GM19099 (cell line): ENCODE data around the gene KCNIP1.

Experiments used
- POLR2A ChIP-seq: IDR thresholded peaks from 3 replicates; pipeline ENCODE4 v1.6.1; 2011; ENCODE audit warnings: low read depth; ENCODE audit not compliant: insufficient read length; ENCODE audit errors: extremely low read depth

KCNIP1 gene

DNA sequence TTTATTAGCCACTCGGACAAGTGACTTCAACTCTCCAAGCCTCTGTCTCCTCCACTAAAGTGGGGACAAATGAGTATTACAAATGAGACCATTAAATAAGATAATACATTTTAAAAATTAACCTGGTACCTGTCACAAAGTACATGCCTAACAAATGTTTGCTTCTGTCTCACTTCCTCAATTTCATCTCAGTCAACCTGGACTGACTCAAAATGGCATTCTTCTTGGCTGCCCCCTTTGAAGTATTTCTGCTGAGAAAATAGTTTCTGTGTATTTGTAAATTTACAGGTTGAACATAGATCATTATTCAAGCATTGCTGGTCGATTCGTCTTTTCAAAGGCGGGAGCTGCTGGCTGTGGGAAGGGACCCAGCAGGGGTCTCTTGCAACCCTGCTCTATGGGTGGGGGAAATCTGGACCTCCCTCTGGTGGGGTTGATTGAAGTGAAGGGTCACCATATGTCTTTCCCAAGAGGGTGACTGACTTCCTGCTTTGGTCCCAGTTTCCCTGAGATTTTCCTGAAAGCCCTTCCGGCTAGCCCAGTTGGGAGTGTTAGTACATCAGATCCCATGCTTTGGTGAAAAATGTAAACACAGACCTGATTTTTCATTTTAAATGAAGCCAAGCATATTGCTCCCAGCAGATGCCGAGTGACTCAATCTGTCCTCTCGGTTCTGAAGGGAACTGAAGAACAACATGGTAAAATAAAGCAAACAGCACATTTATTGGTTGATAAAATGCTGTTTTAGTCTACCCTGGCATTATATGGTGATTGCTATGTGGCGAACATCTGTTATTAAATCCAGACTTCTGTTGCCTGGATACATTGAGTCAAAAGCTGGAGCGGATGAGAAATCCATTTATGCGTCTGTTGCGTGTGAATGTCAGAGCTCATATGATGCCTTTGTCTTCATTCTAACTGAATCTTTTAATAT lies 73.0 kb downstream of the KCNIP1 start:
- TF ChIP-seq POLR2A = no peak

DNA sequence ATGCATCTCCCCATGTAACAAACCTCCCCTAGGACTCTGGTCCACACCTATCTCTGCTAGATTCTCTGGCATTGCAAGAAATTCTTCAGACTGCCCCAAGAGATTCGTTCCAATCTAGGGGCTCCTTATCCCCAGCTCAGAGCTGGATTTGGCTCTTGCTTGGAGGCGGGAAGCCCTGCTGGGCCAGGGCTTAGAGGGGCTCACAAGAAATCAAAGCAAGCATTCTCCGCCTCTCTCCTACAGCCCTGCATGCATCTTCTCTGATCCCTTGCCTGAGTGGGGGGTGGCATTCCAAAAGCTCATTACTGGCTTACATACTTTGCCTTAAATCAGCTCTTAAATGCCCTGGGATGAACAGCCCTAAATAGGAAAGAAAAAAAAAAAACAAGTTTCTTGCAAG lies 75.8 kb downstream of the KCNIP1 start:
- TF ChIP-seq POLR2A = no peak

DNA sequence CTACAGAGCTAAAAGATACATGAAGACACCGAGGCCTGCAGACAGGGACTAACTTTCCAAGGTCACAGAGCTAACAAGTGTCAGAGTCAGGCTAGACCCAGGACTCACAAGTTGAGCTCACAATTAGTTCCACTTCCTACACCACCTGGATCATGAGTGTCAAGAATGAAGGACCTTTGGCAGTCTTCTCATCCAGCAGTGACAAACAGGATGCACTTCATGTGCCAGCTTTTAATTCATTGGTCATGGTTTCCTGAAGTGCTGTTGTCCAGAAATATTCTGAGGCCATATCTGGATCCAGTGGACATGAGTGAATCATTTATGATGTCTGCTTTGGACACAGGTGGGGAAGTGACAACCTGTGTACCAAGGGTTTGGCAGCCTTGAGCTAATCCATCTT lies 77.4 kb downstream of the KCNIP1 start:
- no peak for TF ChIP-seq POLR2A

DNA sequence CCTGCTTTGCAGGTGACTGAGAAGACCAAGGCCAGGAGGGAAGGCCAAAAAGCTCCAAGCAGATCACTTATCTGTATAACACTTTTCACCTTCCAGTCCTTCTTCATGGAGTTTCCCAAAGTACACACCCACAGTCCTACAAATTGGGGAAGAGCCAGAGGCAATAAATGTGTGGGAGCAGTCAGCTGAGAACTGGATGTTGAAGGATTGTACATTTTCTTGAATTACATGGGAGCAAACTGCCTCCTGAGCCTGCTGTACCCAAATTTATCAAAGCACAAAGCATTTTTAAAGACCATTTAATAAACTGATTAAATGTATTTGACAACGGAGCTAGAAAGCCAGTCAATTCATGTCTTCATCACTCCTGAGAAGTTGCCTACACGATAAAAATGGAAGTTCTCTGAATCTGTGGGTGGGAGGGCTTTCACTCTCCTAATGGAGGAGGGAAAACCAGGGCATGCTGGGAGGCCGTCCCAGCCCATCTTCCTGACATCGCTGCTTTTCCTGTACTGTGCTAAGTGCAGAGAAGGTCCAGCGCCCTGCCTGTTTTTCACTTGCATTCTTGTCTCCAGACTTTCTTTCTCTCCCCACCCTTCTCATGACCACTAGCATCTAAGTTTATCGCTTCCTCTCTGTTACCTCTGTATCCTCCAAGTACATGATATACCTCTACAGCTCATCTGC lies 79.0 kb downstream of the KCNIP1 start:
- TF ChIP-seq POLR2A = no peak

DNA sequence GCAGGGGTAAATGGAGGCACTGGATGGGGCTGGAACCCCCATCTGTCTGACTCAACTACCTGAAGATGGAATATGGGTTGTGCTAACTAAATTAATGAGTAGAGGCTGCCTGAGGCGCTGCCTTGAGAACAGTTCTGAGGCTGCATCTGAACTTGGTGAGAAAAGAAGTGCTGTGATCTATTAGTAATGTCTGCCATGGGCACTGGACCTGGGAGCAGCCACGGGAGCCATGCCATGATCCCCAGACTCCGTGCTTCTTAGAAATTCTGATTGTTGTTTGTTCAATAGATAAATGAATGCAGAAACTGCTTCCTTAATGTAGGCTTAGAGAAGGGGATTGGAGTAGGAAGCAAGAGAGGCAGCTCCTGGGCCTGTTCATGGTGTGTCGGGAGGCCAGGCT lies 80.2 kb downstream of the KCNIP1 start:
- TF ChIP-seq POLR2A = no peak

DNA sequence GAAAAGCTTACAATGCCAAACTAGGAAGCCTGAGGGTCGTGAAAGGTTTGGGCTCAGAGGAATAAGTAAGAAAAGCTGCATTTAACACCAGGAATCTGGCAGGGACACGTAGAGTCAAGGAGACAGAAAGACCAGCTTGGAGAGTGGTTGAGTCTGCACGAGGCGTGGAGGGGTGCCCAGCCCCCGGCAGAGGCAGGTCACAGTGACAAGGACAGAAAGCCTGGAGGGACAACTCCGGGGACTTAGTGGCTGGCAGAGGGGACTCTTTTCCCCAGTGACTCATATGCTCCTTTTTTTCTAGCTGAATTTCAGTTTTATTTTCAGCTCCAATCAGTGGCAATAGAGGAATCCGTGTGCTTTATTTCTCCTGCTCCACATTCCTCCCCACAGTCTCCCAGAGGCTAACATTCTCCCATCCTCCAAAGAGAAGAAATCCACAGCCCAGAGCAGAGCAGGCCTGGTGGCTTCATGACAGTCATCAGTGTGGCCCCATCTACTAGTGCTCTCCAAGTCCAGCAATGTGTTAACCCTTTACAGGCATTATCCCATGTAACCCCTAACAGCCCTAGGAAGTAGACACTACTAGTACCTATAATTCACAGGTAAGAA lies 80.7 kb downstream of the KCNIP1 start:
- TF ChIP-seq POLR2A = no peak

DNA sequence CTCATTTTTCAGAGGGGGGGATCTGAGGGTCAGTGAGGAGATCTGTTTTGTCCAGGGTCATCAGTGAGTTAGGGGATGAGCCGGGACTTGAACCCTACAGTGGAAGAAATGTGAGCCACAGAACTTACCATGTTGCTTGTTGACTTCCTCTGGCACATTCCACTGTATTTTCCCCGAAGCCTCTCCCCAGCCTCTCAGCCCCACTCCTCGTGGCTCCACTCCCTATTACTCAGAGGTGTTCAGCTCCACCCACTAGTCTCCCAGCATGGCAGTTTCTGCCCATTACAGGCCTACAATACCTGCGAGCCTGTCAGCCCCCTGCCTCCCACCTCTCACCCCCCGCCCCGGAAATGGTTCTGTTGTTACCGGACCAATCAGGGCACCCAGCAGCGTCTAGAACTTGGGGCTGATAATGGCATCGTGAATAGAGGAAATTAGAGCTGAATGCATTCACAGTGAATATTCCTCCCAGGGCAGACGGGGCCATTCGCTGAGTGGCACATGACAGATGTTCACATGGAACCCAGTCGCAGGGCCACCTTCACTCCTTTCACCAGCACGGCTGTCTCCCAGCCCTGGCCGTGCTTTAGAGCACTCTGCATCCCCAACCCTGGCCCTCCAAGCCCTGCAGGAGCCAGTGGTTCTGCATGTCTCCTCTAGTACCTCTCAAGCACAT lies 81.6 kb downstream of the KCNIP1 start:
- no peak for TF ChIP-seq POLR2A

DNA sequence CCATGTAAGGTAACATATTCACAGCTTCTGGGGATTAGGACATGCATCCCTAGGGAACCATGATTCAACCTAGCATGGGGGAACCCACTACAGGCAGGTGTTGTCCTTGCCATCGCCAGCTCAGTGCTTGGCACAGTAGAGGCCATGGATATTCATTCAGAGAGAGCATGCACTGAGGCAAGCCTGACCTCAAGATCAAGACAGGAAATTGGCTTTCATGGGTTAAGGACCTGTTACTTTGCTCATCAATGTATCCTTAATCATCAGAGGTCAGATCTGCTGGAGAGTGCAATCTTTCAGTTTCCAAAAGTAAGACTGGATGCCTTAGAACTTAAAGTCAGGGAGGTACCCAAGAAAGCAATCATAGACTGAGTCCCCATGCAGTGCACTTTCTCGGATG lies 84.0 kb downstream of the KCNIP1 start:
- no peak for TF ChIP-seq POLR2A

DNA sequence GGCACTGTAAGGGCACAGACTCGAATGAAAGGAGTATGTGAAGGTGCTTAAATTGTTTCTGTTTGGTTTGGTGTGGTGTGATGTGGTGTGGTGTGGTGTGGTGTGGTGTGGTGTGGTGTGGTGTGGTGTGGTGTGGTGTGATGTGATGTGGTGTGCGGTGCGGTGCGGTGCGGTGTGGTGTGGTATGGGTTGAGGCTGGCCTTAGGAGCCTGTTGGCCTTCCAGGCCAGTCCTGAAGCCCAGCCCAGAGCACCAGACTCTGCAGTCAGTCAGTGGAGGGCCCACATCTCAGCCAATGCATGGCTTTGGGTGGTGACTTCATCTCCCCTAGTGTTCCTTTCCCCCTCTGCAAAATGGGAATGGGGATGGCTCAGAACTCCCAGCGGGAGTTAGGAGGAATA lies 85.8 kb downstream of the KCNIP1 start:
- TF ChIP-seq POLR2A = no peak

DNA sequence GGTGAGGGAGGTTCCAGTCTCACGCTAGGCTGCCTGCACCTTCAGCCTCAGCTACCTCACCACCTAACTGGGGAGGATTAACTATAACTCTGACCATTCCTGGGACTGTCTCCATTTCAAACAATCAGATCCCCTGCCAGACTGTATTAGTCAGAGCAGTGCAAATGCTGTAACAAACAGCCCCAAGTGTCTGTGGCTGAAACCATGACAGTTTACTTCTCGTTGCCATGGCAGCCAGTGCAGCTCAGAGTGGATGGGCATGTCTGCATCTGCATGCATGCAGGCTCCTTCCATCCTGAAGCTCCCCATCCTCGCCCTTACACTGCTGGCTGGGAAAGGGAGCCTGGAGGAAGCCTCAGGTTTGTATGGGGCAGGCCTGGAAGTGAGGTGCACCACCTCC lies 86.7 kb downstream of the KCNIP1 start:
- TF ChIP-seq POLR2A = no peak

DNA sequence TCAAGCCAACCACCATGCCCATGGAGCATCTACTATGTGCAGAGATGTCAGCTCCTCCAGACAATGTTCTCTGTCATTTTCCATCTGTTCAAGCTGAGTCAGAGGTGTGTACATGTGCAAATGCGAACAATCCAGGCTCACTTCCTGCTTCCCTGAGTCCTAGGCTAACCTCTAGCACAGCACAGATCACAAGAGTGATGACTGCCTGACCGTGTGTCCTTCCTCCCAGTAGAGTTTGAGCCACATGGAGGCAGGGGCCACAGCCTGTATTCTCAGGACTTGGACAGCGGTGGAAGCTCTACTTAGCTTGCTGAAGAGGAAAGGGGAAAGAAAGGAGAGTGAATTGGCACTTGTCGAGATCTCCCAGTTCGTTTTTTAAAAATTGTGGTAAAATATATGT lies 87.2 kb downstream of the KCNIP1 start:
- TF ChIP-seq POLR2A = no peak

DNA sequence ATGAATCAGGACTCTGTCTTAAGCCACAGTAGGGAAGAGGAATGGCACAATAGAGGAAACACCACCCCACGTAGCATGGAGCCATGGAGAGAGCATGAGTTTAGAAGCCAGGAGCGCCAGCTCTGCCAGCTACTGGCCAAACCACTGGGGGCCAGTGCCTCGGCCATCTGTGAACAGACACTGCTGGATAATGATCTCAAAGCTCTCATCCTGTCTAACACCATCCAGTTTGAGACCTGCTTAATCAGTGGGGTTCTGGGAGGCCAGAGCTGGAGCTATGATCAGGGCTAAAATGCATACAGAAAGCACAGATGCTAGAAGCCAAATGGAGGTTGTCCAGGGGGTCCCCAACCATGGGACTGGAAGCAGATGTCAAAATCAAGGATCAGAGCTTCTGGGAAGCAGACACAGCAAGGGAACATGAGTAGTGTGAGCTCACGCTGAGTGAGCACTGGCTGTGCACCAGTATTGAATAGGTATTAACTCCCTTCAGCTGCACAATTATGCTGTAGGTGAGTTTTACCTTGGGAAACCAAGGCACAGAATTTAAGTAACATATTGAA lies 92.7 kb downstream of the KCNIP1 start:
- no peak for TF ChIP-seq POLR2A

DNA sequence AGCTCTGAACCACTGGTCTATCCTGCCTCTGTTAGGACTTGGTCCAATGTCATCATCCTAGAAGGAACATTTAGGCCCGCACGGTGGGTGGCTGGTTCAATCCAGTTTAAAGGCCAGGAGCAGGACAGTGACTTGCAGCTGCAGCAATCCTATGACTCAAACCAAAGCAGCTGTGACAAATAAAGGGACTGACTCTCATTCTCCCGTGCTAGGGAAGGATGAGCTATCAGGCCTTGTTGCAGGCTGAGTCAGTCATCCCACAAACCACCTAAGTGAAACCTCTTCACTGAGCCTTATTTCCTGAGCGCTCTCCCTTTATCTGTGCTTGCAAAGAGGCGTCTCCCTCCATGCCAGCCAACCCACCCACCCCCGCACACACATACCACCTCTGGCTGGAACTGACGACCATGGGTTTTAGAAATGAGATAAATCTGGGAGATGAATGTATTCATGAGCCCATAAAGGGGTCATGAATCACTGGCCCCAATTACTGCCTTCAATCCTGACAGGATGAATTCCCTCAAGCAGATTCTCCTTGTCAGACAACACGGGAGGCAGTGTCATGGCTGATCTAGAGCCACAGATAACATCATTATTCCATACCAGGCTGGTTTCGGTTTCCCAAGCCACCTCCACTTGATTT lies 93.4 kb downstream of the KCNIP1 start:
- no peak for TF ChIP-seq POLR2A

DNA sequence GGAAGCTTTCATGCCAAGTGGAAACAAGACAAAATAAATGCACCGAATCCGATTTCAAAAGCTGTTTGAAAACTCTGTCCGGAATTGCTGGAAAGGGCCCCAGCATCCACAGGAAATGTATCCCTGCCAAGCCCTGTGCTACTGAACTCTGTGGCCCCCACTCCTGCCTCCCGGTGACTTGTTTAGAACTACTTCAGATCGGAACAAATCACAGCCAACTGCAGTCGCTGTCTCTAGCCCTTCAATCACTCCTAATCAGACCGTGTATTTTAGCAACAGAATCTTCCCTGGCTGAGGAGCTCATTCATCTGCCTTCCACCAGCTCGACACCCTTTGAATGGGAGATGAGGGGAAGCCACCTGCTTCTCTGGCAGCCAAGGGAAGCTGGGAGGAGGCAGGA lies 94.1 kb downstream of the KCNIP1 start:
- TF ChIP-seq POLR2A = no peak
